ENCODE measurements around the gene CCDC146.

GRCh38 chr7:77295549-77295948 lies 173.1 kb downstream of the CCDC146 start:
- TF ChIP-seq POLR2A (IDR thresholded peaks at IDR 0.05) = no peak
- no peak for TF ChIP-seq CTCF (IDR thresholded peaks at IDR 0.05)

Data from right lobe of liver (tissue), 4 donors.